PC-3 (cell line): ENCODE measurements around the gene C16orf74.

Source experiments
- CTCF ChIP-seq: fragments of 300-600 bp; sonication (generic); conservative IDR thresholded peaks from 2 replicates; pipeline ENCODE4 v1.5.1; 2017; ENCODE audit warnings: antibody characterized with exemption, low read depth, mild to moderate bottlenecking, low read length
- EZH2phosphoT487 ChIP-seq: fragments of 300-600 bp; sonication (generic); IDR thresholded peaks from 2 replicates; pipeline ENCODE4 v1.6.1; 2018; ENCODE audit warnings: mild to moderate bottlenecking, antibody characterized with exemption, low read length, borderline replicate concordance

- no peak for TF ChIP-seq CTCF
- TF ChIP-seq EZH2phosphoT487, result no peak
These were observed 67.5 kb downstream of the C16orf74 start for GRCh38 chr16:85683363-85683762.
